ENCODE results near the gene POLE.

GRCh38 chr12:132624186-132624855 is 62.8 kb downstream of the POLE start:
- no peak for TF ChIP-seq POLR2A (IDR thresholded peaks at IDR 0.05)
- no peak for TF ChIP-seq CTCF (IDR thresholded peaks at IDR 0.05)
